GM21786 (cell line): ENCODE measurements around the gene SULT1A2.
"Not testable (repeated sequence)": the region's sequence is repeated elsewhere in the genome, so short reads cannot be mapped to it uniquely, and the experiment has no call there.

Experiments
- ATAC-seq: cut with Tn5 transposase; IDR thresholded peaks from one replicate; pipeline ENCODE4 v1.9.1; 2021; ENCODE audit not compliant: unreplicated experiment

SULT1A2 gene

DNA sequence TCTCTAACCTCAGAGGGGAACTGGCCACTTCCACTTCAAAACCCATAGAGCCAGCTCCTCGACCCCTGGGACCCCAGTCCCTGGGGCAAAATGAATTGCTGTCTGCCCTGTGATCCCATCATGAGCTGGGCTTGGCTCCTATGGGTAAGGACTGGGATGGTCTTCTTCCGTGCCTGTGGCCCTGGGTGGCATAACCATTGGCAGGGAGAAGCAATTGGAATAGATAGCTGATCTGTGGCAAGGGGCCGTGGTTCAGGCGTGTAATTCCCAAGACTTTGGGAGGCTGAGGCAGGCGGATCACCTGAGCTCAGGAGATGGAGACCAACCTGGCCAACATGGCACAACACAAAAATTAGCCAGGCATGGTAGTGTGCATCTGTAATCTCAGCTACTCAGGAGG lies 4.3 kb downstream of the SULT1A2 start:
- ATAC-seq, result no peak

DNA sequence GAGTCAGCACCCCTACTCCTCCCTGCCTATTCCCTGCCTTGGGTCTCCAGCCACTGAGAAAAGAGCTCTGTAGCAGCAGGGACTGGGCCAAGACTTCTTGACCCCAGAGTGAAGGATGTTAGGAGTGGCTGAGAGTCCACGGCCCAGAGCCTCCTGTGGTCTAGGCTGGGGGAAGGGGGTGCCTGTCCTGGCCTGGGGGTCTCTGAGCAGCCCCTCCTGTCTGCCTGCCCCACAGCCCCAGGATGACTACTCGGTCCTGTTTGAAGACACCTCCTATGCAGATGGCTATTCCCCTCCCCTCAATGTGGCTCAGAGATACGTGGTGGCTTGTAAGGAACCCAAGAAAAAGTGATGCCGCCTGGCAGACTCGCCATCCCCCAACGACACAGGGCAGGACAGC lies 5.5 kb downstream of the SULT1A2 start:
- ATAC-seq, result no peak

DNA sequence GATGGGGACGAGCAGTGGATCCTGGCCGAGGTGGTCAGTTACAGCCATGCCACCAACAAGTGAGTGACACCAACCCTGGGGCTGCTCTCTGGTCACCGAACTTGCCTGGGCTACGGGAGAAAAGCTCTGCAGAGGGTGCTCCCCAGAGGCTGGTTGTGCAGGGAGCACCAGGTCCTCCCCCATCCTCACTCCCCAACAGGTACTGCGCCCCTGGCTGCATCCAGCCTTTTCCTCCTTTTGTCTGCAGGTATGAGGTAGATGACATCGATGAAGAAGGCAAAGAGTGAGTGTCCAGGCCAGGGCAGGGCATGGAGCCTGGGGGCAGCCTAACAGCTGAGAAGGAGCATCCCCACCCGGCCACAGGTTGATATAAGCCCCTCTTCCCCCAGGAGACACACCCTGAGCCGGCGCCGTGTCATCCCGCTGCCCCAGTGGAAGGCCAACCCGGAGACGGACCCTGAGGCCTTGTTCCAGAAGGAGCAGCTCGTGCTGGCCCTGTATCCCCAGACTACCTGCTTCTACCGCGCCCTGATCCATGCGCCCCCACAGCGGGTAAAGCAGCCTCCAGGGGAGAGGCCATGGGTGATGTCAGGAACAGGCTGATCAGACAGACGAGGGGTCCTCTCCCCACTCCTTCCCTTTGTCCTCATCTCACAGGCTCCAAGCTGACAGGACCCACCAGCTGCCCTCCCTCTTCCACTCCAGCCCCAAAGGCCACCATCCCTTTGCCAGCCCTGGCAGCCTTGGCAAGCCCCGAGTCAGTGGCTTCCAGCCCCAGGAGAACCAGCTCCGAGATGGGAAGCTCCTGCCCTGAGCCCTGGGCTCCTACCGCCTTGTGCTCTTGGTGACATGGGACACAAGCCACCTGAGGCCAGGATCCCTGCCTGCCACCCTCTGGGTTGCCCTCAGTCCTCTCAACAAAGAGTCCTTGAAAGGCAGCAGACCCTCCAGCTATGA lies 6.2 kb downstream of the SULT1A2 start:
- no peak for ATAC-seq

DNA sequence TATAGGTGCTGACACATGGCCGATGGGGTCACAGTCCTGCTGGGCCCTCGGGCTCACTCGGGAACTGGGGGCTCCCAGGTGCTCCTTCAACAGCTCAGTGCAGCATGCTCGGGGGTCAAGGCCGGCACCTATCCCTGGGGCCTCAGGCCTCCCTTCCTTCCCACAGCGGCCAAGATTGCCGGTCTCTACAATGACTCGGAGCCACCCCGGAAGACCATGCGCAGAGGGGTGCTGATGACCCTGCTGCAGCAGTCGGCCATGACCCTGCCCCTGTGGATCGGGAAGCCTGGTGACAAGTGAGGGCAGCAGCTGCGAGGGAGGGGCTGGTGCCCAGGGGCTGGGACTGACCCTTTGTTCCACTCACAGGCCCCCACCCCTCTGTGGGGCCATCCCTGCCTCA lies 6.9 kb downstream of the SULT1A2 start:
- ATAC-seq, result no peak

DNA sequence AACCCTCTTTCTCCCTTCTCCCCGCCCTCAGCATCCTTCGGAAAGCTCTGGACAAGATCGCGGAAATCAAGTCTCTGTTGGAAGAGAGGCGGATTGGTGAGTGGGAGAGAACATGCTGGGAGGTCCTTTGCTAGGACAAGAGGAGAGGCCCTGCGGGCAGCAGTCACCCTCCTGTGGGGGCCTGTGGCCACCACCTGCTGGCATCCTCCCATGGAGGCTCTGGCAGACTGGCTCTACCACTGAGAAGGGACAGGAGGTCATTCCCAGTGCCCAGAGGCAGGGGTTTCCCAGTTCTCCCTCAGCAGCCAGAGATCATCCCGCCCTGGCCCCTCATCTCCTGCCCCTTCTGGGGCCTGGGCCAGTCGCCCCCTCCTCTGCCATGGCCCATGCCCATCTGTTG lies 7.8 kb downstream of the SULT1A2 start:
- ATAC-seq, result no peak

DNA sequence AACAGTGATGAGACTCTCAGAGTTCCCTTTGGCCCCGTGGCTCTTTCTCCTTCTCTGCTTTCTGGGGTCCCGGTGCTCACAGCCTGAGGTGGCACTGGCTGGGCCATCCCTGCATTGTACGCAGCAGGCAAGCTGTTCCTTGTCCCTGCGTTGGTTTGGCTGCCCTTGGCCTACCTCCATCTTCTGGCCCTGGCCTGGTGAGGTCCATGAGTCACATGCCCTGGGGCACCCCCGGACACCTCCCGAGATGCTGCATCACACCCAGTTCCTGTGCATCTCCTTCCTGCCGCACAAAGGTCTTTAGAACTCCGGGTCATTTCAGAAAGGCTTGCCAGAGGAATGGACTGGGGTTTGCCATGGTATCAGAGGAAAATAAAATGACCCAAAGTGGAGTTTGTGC lies 9.5 kb downstream of the SULT1A2 start:
- no peak for ATAC-seq

DNA sequence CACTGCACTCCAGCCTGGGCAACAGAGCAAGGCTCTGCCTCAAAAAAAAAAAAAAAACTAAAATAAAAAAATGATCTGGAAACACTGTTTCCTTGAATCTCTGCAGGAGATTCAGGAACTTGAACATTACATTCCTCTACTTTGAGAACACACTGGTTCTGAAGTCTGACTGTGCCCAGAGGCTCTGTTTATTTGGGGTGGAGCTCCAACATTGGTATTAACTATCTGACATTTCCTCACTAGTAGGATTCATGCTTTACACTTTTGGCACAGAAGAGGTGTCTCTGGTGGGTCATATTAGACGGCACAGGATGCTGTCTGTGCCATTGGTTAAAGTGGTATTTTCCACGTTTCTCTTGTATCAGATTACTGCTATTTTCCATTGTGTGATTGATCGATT lies 10.4 kb downstream of the SULT1A2 start:
- no peak for ATAC-seq

DNA sequence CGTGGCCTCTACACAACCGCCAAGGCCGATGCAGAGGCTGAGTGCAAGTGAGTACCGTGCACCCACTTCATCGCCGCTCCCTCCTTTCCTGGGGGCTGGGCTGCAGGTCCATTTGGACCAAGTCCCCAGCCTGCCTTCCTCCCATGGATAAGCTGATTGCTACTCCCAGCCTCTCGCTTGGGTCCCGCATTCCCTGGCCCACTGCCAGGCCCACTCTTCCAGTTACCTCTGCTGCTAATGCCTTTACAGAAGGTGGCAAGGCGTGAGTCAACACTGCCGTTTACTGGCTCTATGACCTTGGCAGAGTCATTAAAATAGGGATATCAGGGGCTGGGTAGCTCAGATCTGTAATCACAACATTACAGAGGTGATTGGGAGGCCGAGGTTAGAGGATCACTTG lies 11.2 kb downstream of the SULT1A2 start:
- ATAC-seq, result no peak

DNA sequence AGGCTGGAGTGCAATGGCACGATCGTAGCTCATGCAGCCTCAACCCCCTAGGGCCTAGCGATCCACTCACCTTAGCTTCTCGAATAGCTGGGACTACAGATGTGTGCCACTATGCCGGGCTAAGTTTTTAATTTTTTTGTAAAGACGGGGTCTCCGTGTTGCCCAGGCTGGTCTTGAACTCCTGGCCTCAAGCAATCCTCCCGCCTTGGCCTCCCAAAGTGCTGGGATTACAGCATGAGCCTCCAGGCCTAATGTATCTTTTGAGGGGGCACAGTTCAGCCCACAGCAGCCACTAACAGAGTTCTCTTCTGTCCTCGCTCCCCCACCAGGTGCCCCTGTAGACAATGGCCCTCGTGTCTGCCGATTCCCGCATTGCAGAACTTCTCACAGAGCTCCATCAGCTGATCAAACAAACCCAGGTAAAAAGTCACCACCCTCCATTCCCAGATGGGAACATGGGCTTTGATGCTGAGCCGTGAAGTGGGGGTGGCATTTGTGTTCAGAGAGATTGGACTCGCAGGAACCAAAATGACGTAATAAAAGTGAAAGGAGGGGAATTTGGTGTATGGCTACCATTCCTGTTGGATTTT lies 16.0 kb downstream of the SULT1A2 start:
- ATAC-seq, result no peak

DNA sequence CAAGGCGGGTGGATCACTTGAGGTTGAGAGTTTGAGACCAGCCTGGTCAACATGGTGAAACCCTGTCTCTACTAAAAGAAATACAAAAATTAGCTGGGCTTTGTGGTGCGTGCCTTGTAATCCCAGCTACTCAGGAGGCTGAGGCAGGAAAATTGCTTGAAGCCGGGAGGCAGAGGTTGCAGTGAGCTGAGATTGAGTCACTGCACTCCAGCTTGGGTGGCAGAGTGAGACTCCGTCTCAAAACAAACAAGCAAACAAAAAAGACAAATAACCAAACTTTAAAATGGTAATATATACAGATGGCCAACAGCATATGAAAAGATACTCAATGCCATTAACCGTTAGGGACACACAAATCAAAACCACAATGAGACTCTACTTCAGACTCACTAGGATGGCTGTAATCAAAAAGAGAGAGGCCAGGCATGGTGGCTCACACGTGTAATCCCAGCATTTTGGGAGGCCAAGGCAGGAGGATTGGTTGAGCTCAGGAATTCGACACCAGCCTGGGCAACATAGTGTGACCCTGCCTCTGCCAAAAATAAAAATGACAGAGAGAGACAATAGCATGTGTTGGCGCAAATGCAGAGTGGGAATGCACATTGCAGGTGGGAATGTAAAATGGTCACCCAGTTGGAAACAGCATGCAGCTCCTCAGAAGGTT lies 21.3 kb downstream of the SULT1A2 start:
- no peak for ATAC-seq

DNA sequence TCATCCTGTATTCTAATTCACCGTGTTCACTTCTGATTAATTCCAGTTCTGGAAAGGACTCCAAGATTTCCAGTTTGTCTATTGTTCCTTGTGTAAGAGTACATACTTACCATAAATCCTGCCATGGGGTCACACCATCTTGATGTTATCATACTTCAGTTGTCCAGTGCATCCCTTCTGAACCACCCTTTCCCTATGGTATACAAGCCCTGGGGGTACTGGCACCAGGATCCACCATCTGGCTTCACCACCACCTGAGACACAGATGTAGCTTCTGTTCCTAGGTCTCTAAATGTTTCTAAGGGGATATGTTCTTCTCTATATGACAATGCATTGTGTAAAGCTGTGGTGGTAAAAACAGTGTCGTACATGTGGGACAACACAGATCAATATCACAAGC lies 21.9 kb downstream of the SULT1A2 start:
- ATAC-seq, result no peak

DNA sequence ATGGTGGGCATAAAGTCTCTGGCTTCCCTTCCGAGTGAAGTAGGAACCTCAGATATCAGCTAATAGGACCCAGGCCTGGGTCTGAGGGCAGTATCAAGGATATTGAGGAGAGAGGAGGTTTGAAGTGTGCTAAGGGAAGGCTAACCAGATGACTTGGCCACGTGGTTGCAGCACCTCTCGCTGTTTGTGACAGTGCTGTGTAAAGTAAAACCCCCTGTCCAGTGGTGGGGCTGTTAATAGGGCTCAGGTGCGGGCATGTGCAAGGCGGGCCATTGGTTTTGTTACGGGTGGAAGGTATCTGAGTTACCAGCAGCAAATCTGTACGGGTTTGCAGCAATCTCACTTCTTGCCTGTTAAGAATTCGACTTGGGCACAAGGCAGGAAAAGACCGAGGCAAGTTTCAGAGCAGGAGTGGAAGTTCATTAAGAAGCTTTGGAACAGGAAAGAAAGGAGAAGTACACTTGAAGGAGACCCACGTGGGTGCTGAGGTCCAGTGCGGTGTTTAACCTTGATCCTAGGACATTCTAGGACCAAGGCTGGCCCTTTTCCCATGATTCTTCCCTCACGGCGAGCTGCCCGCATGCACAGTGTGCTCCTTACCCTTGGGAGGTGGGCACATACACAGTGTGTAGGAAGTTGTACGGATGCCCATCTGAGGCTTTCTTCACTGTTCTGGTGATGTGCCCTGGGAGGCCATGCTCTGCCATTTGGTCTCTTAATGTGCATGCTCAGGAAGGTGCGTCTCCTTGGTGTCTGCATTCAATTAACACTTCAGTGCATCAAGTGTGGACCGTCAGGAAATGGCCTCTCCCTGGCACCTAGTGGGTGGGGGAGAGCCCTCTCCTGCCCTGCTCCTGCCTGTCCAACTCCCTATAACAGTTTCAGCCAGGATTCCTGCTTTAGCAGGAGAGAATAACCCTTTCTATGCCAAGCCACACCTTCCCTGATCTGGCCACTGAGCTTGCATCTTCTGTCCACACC lies 22.8 kb downstream of the SULT1A2 start:
- ATAC-seq, result no peak

DNA sequence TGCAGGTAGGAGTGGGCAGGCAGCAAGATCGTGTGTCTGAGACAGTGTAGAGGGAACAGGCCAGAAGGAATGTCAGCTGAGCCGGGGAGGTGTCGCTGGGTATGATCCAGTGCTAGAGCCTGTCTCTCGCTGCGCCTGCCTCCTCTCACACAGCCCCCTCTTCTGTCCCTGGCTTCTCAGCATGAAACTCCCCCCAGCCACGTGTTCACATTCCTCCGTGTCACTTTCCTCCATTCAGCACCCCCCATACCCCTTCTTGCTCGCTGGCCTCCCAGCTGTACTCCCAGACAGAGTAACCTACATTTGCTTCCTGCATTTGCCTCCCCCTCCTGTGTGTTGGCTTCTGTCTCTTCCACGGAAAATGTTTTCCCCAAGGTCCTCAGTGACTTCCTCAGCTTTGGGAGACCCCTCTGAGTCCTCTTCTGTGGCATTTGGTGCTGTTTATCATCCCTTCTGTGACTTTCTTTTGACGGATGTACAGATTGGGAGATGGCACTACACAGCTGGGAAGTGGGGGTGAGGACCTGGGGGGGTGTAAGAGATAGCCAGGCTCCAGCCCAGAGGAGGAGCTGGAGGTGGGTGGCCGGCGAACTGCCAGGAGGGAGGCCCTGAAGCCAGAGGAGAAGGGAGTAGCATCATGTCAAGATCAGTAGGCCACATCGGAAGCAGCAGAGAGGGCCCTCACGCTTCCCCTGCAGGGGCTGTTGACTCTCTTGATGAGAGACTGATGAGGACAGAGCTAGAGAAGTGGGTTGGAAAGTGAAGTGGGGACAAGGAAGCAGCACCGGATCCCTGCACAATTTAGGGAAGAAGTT lies 23.9 kb downstream of the SULT1A2 start:
- no peak for ATAC-seq

DNA sequence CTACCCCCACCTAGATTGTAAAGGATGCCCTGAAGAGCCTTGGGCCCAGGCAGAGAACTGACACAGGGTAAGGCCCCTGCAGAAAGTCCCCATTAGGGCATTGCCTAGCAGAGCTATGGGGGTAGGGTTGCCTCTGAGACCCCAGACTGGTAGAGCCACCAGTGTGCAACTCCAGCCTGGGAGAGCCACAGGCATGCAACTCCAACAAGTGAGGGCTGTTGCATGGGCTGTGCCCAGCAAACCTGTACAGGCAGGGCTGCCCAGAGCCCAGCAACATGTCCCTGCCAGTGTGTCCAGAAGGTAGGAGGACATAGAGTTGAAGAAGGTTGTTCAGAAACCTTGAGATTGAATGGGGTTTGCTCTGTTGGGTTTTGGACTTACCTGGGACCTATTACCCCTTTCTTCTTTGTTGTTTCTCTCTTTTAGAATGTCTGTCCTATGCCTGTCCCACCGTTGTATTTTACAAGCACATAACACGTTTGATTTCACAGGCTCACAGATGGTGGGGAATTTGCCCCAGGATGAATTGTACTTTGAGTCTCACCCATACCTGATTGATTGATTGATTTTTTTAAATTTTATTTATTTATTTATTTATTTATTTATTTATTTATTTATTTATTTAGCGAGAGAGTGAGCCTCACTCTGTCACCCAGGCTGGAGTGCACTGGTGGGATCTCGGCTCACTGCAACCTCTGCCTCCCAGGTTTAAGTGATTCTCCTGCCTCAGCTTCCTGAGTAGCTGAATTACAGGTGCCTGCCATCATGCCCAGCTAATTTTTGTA lies 26.7 kb downstream of the SULT1A2 start:
- ATAC-seq, result no peak

DNA sequence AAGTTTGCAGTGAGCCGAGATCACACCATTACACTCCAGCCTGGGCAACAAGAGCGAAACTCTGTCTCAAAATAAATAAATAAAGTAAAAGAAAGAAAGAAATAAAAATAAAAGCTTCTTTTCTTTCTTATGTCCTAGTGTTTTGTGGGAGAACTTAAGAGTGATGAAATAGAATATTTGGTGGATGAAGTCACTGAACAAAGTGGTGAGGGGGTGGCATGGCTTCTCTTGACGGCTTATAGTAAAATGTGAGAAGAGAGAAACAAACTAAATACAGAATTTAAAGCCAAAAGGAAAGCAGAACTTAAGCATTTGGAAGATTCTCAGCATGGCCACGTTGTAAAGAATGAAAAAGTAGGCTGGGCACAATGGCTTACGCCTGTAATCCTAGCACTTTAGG lies 27.8 kb downstream of the SULT1A2 start:
- no peak for ATAC-seq

DNA sequence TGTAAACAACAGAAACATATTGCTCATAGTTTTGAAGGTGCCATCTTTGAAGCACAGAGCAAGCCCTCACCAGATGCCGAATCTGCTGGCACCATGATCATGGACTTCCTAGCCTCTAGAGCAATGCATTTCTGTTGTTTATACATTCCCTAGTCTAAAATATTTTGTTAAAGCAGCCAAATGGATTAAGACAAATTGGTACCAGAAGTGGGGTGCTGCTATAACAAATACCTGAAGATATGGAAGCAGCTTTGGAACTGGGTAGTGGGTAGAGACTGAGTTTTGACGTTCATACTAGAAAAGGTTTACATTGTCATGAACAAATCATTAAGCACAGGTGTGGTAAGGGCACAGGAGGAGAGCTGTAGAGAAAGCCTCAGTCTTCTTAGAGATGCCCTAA lies 29.6 kb downstream of the SULT1A2 start:
- no peak for ATAC-seq

DNA sequence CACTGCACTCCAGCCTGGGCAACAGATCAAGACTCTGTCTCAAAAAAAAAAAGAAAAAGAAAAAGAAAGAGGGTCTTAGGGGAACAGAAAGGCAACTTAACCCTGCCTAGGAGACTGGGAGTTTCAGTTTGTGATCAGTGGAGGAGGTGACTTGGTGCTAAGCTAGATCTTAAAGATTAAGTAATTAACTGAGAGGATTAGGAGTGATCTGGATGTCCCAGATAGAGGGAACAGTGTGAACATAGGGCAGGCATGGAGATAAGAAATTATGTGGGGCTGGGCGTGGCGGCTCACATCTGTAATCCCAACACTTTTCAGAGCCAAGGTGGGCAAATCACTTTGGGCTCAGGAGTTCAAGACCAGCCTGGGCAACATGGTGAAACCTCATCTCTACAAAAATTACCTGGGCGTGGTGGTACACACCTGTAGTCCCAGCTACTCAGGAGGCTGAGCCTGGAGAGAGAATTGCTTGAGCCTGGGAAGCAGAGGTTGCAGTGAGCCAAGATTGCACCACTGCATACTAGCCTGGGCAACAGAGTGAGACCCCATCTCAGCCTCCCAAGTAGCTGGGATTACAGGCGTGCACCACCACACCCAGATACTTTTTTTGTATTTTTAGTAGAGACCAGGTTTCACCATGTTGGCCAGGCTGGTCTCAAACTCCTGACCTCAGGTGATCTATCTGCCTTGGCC lies 30.5 kb downstream of the SULT1A2 start:
- not testable (repeated sequence) for ATAC-seq

DNA sequence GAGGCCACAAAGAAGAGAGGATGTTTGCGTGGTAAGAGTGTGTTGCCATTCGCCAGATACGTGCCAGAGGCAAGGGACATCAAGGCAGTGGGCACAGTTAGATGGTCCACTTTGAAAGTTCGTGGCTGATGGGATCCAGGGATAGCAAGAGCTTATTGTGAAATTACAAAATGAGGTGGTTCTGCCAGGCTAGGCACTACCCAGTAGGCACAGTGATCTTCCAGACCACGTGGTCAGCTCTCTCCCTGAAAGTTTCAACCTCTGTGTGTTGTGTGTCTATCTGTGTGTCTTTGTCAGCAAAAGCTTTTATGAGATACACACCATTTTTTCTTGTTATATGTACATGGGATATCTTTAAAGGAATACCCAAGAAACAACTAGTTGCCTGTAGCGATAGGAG lies 33.6 kb downstream of the SULT1A2 start:
- no peak for ATAC-seq

DNA sequence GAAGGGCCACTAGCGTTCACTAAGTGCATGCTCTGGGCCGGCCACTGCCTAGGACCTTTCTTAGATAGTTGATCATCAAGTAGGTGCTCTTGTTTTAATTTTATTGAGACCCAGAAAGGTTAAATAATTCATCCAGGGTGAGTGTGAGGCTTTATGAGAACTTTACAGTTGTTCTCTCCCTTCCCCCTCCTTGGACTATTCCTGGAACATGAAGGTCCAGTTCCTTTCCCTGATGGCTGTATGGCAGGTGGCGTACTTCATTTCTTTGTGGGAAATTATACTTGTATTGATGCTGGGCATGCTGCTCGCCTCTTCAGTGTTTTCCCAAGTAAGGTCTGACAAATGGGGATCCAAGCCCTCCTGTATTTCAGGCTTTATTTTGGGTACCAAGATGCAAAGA lies 34.7 kb downstream of the SULT1A2 start:
- no peak for ATAC-seq
